ENCODE measurements around the gene VANGL1.

VANGL1 gene

DNA sequence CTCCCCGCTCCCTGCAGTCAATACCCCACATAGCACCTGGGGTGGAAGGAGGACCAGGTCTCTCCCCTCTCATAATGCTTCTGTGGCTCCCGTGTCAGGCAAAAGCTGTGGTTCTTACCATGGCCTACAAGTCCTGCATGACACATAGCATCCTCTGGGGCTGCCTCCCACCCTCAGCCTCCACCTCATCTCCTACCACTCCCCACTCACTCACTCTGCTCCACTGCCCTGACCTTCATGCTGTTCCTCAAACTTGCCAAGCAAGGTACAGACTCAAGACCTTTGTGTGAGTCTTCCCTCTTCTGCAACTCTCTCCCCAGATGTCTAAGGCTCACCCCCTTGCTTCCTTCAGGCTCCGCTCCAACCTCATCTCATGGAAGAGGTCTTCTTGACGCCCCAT, 28.0 kb upstream of the VANGL1 start:
- no peak for DNase-seq
- H4K20me1 ChIP-seq (ENCODE audit: insufficient read depth, low read length), result no peaks in the 10 kb centered on the region
- no peaks in the 10 kb centered on the region for H3F3A ChIP-seq (ENCODE audit: insufficient read depth, low read length)
- H2AFZ ChIP-seq (ENCODE audit: low read length), result no peak overlapping the region
- no peak overlapping the region for H3K9ac ChIP-seq (ENCODE audit: low read length)
- H3K9me2 ChIP-seq (replicated peaks; ENCODE audit: insufficient read depth, low read length), result no peaks in the 10 kb centered on the region
- H3K4me1 ChIP-seq (ENCODE audit: low read length), result no peaks in the 10 kb centered on the region
- TF ChIP-seq EZH2 (optimal IDR thresholded peaks at IDR 0.05; ENCODE audit: low read depth, low read length), result no peak
- TF ChIP-seq EZH2phosphoT487 (IDR thresholded peaks at IDR 0.05; ENCODE audit: low read length), result no peak
- TF ChIP-seq, protein P1, sequence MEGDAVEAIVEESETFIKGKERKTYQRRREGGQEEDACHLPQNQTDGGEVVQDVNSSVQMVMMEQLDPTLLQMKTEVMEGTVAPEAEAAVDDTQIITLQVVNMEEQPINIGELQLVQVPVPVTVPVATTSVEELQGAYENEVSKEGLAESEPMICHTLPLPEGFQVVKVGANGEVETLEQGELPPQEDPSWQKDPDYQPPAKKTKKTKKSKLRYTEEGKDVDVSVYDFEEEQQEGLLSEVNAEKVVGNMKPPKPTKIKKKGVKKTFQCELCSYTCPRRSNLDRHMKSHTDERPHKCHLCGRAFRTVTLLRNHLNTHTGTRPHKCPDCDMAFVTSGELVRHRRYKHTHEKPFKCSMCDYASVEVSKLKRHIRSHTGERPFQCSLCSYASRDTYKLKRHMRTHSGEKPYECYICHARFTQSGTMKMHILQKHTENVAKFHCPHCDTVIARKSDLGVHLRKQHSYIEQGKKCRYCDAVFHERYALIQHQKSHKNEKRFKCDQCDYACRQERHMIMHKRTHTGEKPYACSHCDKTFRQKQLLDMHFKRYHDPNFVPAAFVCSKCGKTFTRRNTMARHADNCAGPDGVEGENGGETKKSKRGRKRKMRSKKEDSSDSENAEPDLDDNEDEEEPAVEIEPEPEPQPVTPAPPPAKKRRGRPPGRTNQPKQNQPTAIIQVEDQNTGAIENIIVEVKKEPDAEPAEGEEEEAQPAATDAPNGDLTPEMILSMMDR (IDR thresholded peaks at IDR 0.05; ENCODE audit: low read length), result no peak
- H3K4me3 ChIP-seq (ENCODE audit: low read length), result no peak overlapping the region
- no peaks in the 10 kb centered on the region for H3K9me3 ChIP-seq (replicated peaks; ENCODE audit: insufficient read depth, low read length)
- H3K4me2 ChIP-seq (ENCODE audit: low read depth, low read length), result no peak overlapping the region
- no peaks in the 10 kb centered on the region for H3K27me3 ChIP-seq (replicated peaks; ENCODE audit: insufficient read depth, low read length)
- no peaks in the 10 kb centered on the region for H3K79me2 ChIP-seq (ENCODE audit: low read length)
- H3K36me3 ChIP-seq (replicated peaks; ENCODE audit: insufficient read depth, low read length), result no peaks in the 10 kb centered on the region
- H3K27ac ChIP-seq (ENCODE audit: low read length), result no peak overlapping the region

DNA sequence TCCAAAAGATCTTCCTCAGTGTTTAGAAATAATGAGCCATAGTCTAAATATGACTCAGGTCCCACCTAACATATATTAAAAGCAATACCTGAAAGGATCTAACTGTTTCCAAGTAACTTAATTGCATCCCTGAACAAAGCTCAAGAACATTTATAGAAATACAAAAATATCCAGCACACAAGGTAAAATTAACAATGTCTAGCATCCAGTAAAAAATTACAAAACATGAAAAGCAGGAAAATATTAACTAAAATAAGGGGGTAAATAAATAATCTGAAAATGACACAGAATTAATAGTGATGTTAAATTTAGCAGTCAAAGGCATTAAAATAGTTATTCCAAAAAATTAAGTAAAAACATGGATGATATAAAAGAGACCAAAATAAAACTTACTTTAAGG, 21.3 kb upstream of the VANGL1 start:
- H2AFZ ChIP-seq (ENCODE audit: low read length), result no peak overlapping the region
- no peaks in the 10 kb centered on the region for H3K36me3 ChIP-seq (replicated peaks; ENCODE audit: insufficient read depth, low read length)
- H3K9me2 ChIP-seq (replicated peaks; ENCODE audit: insufficient read depth, low read length), result no peaks in the 10 kb centered on the region
- H3K4me3 ChIP-seq (ENCODE audit: low read length), result no peak overlapping the region
- no peaks in the 10 kb centered on the region for H3K27me3 ChIP-seq (replicated peaks; ENCODE audit: insufficient read depth, low read length)
- H3K27ac ChIP-seq (ENCODE audit: low read length), result no peak overlapping the region
- H3K79me2 ChIP-seq (ENCODE audit: low read length), result no peaks in the 10 kb centered on the region
- no peak for DNase-seq
- TF ChIP-seq, protein P1 (IDR thresholded peaks at IDR 0.05; ENCODE audit: low read length), result no peak
- no peak for TF ChIP-seq EZH2 (optimal IDR thresholded peaks at IDR 0.05; ENCODE audit: low read depth, low read length)
- no peaks in the 10 kb centered on the region for H4K20me1 ChIP-seq (ENCODE audit: insufficient read depth, low read length)
- no peaks in the 10 kb centered on the region for H3F3A ChIP-seq (ENCODE audit: insufficient read depth, low read length)
- no peak overlapping the region for H3K4me2 ChIP-seq (ENCODE audit: low read depth, low read length)
- no peaks in the 10 kb centered on the region for H3K4me1 ChIP-seq (ENCODE audit: low read length)
- no peaks in the 10 kb centered on the region for H3K9me3 ChIP-seq (replicated peaks; ENCODE audit: insufficient read depth, low read length)
- H3K9ac ChIP-seq (ENCODE audit: low read length), result no peak overlapping the region

GRCh38 chr1:115620950-115621349, 20.8 kb upstream of the VANGL1 start:
- Histone ChIP-seq H3K9me2 (replicated peaks; ENCODE audit: insufficient read depth, low read length) (no peaks in the 10 kb centered on the region), H3K36me3 (replicated peaks; ENCODE audit: insufficient read depth, low read length) (no peaks in the 10 kb centered on the region), H4K20me1 (ENCODE audit: insufficient read depth, low read length) (no peaks in the 10 kb centered on the region), H3F3A (ENCODE audit: insufficient read depth, low read length) (no peaks in the 10 kb centered on the region), H3K79me2 (ENCODE audit: low read length) (no peaks in the 10 kb centered on the region), H3K4me3 (ENCODE audit: low read length) (no peak overlapping the region), H3K9me3 (replicated peaks; ENCODE audit: insufficient read depth, low read length) (no peaks in the 10 kb centered on the region), H3K27ac (ENCODE audit: low read length) (no peak overlapping the region), H2AFZ (ENCODE audit: low read length) (no peak overlapping the region), H3K27me3 (replicated peaks; ENCODE audit: insufficient read depth, low read length) (no peaks in the 10 kb centered on the region), H3K4me2 (ENCODE audit: low read depth, low read length) (no peak overlapping the region), H3K4me1 (ENCODE audit: low read length) (no peaks in the 10 kb centered on the region), H3K9ac (ENCODE audit: low read length) (no peak overlapping the region)
- TF ChIP-seq EZH2phosphoT487 (IDR thresholded peaks at IDR 0.05; ENCODE audit: low read length) (no peak), EZH2 (optimal IDR thresholded peaks at IDR 0.05; ENCODE audit: low read depth, low read length) (no peak)
- TF ChIP-seq, protein P1 (IDR thresholded peaks at IDR 0.05; ENCODE audit: low read length), result no peak
- DNase-seq, result no peak
